ENCODE measurements around the gene RHBDF2. TPM values are rescaled to one million over a fixed set of nuclear protein-coding genes. Genes with fewer than 3 reads are reported as not detected.

The RHBDF2 gene
- total and polyA plus RNA-seq, 2 experiments from 2014 or later, result 4.9 to 11.0 TPM

DNA sequence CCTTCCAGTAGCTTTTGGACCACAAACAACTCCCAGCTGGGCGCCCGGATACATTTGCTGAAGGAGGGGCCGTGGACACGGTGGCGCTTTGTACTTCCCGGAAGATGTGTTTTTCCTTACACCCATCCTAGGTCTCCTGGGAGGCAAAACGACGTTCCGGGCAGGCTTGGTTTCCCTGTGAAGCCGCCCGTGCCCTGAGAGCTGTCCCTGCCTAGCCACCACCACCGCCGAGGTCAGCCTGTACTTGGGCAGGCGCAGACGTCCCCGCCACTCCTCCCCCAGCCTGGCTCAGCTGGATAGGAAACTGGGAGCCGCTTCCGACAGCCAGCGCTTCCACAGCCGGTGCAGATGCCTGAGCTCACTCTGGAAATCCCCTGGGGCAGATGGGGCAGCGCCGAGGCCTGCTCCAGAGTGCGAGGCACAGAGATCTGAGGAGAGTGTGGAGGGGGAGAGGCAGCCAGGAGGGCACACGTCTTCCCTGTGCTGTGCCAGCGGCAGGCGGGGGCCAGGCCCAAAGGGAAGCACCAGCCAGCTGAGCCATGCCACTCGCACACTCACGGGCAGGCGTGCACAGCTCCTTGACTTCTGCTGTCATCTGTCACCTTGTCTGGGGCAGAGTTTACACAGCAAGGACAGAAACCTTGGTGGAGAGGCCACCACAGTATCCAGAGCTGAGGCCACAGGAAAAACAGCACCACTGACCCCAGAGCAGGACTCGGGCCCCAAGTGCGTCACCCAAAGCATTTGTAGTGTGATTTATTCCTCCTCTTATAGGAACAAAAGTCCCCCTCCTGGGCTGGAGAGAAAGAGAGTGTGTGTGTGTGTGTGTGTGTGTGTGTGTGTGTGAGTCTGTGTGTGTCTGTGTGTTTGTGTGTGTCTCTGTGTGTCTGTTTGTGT, 3.0 kb downstream of the RHBDF2 start:
- TF ChIP-seq EZH2phosphoT487 (IDR thresholded peaks at IDR 0.05; ENCODE audit: low read depth, severe bottlenecking, unreplicated experiment) (no peak), EZH2 (IDR thresholded peaks at IDR 0.05; ENCODE audit: borderline replicate concordance) (no peak)
- TF ChIP-seq, protein P1, sequence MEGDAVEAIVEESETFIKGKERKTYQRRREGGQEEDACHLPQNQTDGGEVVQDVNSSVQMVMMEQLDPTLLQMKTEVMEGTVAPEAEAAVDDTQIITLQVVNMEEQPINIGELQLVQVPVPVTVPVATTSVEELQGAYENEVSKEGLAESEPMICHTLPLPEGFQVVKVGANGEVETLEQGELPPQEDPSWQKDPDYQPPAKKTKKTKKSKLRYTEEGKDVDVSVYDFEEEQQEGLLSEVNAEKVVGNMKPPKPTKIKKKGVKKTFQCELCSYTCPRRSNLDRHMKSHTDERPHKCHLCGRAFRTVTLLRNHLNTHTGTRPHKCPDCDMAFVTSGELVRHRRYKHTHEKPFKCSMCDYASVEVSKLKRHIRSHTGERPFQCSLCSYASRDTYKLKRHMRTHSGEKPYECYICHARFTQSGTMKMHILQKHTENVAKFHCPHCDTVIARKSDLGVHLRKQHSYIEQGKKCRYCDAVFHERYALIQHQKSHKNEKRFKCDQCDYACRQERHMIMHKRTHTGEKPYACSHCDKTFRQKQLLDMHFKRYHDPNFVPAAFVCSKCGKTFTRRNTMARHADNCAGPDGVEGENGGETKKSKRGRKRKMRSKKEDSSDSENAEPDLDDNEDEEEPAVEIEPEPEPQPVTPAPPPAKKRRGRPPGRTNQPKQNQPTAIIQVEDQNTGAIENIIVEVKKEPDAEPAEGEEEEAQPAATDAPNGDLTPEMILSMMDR (IDR thresholded peaks at IDR 0.05; ENCODE audit: poor library complexity), result no peak
- Histone ChIP-seq H3K4me3 (no peak overlapping the region), H3K79me2 (peaks cover 11% of the 10 kb centered on the region), H3K36me3 (replicated peaks; ENCODE audit: insufficient read depth, low read depth) (no peaks in the 10 kb centered on the region), H3K27me3 (no peaks in the 10 kb centered on the region), H2AFZ (no peak overlapping the region), H3K27ac (peak overlapping the region; percentile 56), H4K20me1 (ENCODE audit: insufficient read depth, poor library complexity, severe bottlenecking) (no peaks in the 10 kb centered on the region), H3K9me3 (ENCODE audit: low read depth) (no peaks in the 10 kb centered on the region), H3K4me1 (ENCODE audit: insufficient read depth) (peaks cover 33% of the 10 kb centered on the region), H3K4me2 (peak overlapping the region; percentile 18), H3K9me2 (replicated peaks; ENCODE audit: insufficient read depth) (no peaks in the 10 kb centered on the region)
- peak; percentile 84 for DNase-seq (ENCODE audit: low spot score)
- WGBS (ENCODE audit: low lambda C conversion rate, missing lambda C conversion rate), result 46% methylated on average over 31 of the region's 31 CpGs

DNA sequence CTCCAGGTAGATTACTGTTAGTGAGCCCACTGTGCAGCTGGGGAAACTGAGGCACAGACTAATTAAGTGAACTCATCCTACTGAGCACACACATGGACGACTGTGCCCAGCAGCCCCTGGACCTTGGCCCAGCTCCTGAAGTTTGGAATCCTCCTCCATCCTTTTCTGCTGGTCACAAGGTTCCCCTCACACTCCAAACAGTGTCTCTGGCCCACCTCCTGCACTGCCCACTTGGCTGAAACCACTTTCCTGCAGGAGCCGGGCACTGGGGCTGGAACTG, 3.6 kb downstream of the RHBDF2 start:
- peaks cover 11% of the 10 kb centered on the region for H3K79me2 ChIP-seq
- 78% methylated on average over 2 of the region's 2 CpGs for WGBS (ENCODE audit: low lambda C conversion rate, missing lambda C conversion rate)
- H3K4me3 ChIP-seq, result no peak overlapping the region

DNA sequence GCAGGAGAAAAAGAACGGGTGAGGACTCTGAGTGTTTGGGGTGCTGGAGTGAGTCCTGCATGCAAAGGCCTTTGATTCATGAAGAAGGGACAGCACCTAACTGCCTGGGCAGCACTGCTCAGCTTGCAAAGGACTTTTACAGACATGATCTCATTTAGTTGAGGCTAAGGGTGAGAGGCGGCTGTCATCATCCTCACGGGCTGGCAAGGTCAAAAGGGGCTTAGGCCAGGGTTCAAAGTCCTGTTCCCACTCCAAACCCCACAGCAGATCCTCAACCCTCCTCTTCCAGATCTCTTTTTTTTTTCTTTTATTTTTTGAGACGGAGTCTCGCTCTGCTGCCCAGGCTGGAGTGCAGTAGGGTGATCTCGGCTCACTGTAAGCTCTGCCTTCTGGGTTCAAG, 4.8 kb downstream of the RHBDF2 start:
- Histone ChIP-seq H3K4me1 (ENCODE audit: insufficient read depth) (peaks cover 41% of the 10 kb centered on the region), H2AFZ (no peak overlapping the region), H3K9me2 (replicated peaks; ENCODE audit: insufficient read depth) (no peaks in the 10 kb centered on the region), H3K79me2 (peaks cover 11% of the 10 kb centered on the region), H3K36me3 (replicated peaks; ENCODE audit: insufficient read depth, low read depth) (no peaks in the 10 kb centered on the region), H3K9me3 (ENCODE audit: low read depth) (no peaks in the 10 kb centered on the region), H3K27ac (no peak overlapping the region), H4K20me1 (ENCODE audit: insufficient read depth, poor library complexity, severe bottlenecking) (no peaks in the 10 kb centered on the region), H3K4me3 (no peak overlapping the region), H3K4me2 (no peak overlapping the region), H3K27me3 (no peaks in the 10 kb centered on the region)
- TF ChIP-seq, protein P1 (IDR thresholded peaks at IDR 0.05; ENCODE audit: poor library complexity), result no peak
- TF ChIP-seq EZH2phosphoT487 (IDR thresholded peaks at IDR 0.05; ENCODE audit: low read depth, severe bottlenecking, unreplicated experiment), result no peak
- no peak for TF ChIP-seq EZH2 (IDR thresholded peaks at IDR 0.05; ENCODE audit: borderline replicate concordance)
- WGBS (ENCODE audit: low lambda C conversion rate, missing lambda C conversion rate), result 92% methylated on average over 6 of the region's 6 CpGs
- DNase-seq (ENCODE audit: low spot score), result no peak

More for the DNA sequence above, 3.6 kb downstream of the RHBDF2 start:
- Histone ChIP-seq H3K27ac (peak overlapping the region; percentile 51), H2AFZ (no peak overlapping the region), H3K4me2 (peak overlapping the region; percentile 18), H3K4me1 (ENCODE audit: insufficient read depth) (peaks cover 39% of the 10 kb centered on the region), H3K9me3 (ENCODE audit: low read depth) (no peaks in the 10 kb centered on the region), H3K9me2 (replicated peaks; ENCODE audit: insufficient read depth) (no peaks in the 10 kb centered on the region), H4K20me1 (ENCODE audit: insufficient read depth, poor library complexity, severe bottlenecking) (no peaks in the 10 kb centered on the region), H3K36me3 (replicated peaks; ENCODE audit: insufficient read depth, low read depth) (no peaks in the 10 kb centered on the region), H3K27me3 (no peaks in the 10 kb centered on the region)
- TF ChIP-seq EZH2 (IDR thresholded peaks at IDR 0.05; ENCODE audit: borderline replicate concordance), result no peak
- TF ChIP-seq EZH2phosphoT487 (IDR thresholded peaks at IDR 0.05; ENCODE audit: low read depth, severe bottlenecking, unreplicated experiment), result no peak
- TF ChIP-seq, protein P1 (IDR thresholded peaks at IDR 0.05; ENCODE audit: poor library complexity), result no peak
- DNase-seq (ENCODE audit: low spot score), result no peak
